Activated naive CD8-positive, alpha-beta T cell treated with anti-CD3 and anti-CD28 coated beads for 36 hours (primary cell): ENCODE data around the gene NSD1. TPM values are rescaled to one million over a fixed set of nuclear protein-coding genes. Genes with fewer than 3 reads are reported as not detected.

Experiments used
- DNase-seq: peaks from one replicate; pipeline ENCODE4 v3.0.0; 2021
- H3K27ac Mint-ChIP-seq: one replicate; pipeline ENCODE4 v1.8.0; 2022; ENCODE audit warnings: mild to moderate bottlenecking, moderate library complexity, mixed read lengths
- H3K27me3 Mint-ChIP-seq: one replicate; pipeline ENCODE4 v1.8.0; 2022; ENCODE audit warnings: mild to moderate bottlenecking, mixed read lengths
- H3K36me3 Mint-ChIP-seq: one replicate; pipeline ENCODE4 v1.8.0; 2021; ENCODE audit warnings: mild to moderate bottlenecking, mixed read lengths
- H3K4me1 Mint-ChIP-seq: one replicate; pipeline ENCODE4 v1.8.0; 2021; ENCODE audit warnings: mixed read lengths
- H3K4me3 Mint-ChIP-seq: one replicate; pipeline ENCODE4 v1.8.0; 2022; ENCODE audit warnings: mild to moderate bottlenecking, moderate library complexity, mixed read lengths
- H3K9me3 Mint-ChIP-seq: one replicate; pipeline ENCODE4 v1.8.0; 2022; ENCODE audit warnings: mixed read lengths
- total RNA-seq, 2 experiments: library from RNA; stranded (reverse); gene quantifications; one replicate each; pipeline ENCODE4 v1.2.3, GENCODE V29; 2021

The NSD1 gene
- total RNA-seq, 2 experiments from 2014 or later = 64.0 to 66.4 TPM

GRCh38 chr5:177276886-177277285 is 143.3 kb downstream of the NSD1 start:
- Mint-ChIP-seq H3K36me3 (peaks cover 10% of the 10 kb centered on the region), H3K27ac (no peak overlapping the region)

GRCh38 chr5:177288191-177288590 is 154.6 kb downstream of the NSD1 start:
- no peak for DNase-seq
- no peaks in the 10 kb centered on the region for H3K27me3 Mint-ChIP-seq
- no peaks in the 10 kb centered on the region for H3K9me3 Mint-ChIP-seq
- no peak overlapping the region for H3K4me3 Mint-ChIP-seq
- H3K36me3 Mint-ChIP-seq = peaks cover 3% of the 10 kb centered on the region
- H3K27ac Mint-ChIP-seq = no peak overlapping the region
- H3K4me1 Mint-ChIP-seq = no peaks in the 10 kb centered on the region

More at GRCh38 chr5:177276886-177277285, 143.3 kb downstream of the NSD1 start:
- H3K9me3 Mint-ChIP-seq = no peaks in the 10 kb centered on the region
- H3K4me3 Mint-ChIP-seq = no peak overlapping the region
- DNase-seq = no peak
- no peaks in the 10 kb centered on the region for H3K4me1 Mint-ChIP-seq
- no peaks in the 10 kb centered on the region for H3K27me3 Mint-ChIP-seq

GRCh38 chr5:177290816-177291596 is 157.4 kb downstream of the NSD1 start:
- DNase-seq = no peak
- H3K36me3 Mint-ChIP-seq = peaks cover 17% of the 10 kb centered on the region
- peaks cover 9% of the 10 kb centered on the region for H3K4me1 Mint-ChIP-seq
- H3K27ac Mint-ChIP-seq = no peak overlapping the region
- H3K4me3 Mint-ChIP-seq = no peak overlapping the region
- H3K9me3 Mint-ChIP-seq = no peaks in the 10 kb centered on the region
- no peaks in the 10 kb centered on the region for H3K27me3 Mint-ChIP-seq

DNA sequence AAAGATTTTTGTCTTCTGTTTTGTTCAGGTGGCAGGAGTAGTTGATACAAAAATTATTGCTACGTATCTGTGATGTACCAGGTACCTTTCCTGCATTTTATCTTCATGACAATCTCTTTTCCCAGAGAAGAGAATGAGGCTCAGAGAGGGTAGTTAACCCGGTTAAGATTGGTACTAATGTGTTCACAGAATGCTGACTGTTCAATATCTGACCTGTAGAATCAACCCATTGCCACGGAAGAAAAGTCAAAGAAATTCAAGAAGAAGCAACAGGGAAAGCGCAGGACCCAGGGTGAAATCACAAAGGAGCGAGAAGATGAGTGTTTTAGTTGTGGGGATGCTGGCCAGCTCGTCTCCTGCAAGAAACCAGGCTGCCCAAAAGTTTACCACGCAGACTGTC is 158.2 kb downstream of the NSD1 start:
- H3K27ac Mint-ChIP-seq = peak overlapping the region; percentile 4
- no peak overlapping the region for H3K4me3 Mint-ChIP-seq
- no peaks in the 10 kb centered on the region for H3K27me3 Mint-ChIP-seq
- DNase-seq = no peak
- peaks cover 22% of the 10 kb centered on the region for H3K36me3 Mint-ChIP-seq
- H3K4me1 Mint-ChIP-seq = peaks cover 16% of the 10 kb centered on the region
- H3K9me3 Mint-ChIP-seq = no peaks in the 10 kb centered on the region

DNA sequence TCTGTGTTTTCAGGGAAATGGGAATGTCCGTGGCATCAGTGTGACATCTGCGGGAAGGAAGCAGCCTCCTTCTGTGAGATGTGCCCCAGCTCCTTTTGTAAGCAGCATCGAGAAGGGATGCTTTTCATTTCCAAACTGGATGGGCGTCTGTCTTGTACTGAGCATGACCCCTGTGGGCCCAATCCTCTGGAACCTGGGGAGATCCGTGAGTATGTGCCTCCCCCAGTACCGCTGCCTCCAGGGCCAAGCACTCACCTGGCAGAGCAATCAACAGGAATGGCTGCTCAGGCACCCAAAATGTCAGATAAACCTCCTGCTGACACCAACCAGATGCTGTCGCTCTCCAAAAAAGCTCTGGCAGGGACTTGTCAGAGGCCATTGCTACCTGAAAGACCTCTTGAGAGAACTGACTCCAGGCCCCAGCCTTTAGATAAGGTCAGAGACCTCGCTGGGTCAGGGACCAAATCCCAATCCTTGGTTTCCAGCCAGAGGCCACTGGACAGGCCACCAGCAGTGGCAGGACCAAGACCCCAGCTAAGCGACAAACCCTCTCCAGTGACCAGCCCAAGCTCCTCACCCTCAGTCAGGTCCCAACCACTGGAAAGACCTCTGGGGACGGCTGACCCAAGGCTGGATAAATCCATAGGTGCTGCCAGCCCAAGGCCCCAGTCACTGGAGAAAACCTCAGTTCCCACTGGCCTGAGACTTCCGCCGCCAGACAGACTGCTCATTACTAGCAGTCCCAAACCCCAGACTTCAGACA is 160.4 kb downstream of the NSD1 start:
- Mint-ChIP-seq H3K36me3 (peaks cover 26% of the 10 kb centered on the region), H3K27ac (no peak overlapping the region), H3K9me3 (no peaks in the 10 kb centered on the region), H3K4me3 (no peak overlapping the region), H3K4me1 (peaks cover 35% of the 10 kb centered on the region), H3K27me3 (no peaks in the 10 kb centered on the region)
- no peak for DNase-seq

DNA sequence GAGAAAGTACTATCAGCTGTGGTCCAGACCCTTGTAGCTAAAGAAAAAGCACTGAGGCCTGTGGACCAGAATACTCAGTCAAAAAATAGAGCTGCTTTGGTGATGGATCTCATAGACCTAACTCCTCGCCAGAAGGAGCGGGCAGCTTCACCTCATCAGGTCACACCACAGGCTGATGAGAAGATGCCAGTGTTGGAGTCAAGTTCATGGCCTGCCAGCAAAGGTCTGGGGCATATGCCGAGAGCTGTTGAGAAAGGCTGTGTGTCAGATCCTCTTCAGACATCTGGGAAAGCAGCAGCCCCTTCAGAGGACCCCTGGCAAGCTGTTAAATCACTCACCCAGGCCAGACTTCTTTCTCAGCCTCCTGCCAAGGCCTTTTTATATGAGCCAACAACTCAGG is 161.1 kb downstream of the NSD1 start:
- Mint-ChIP-seq H3K27ac (no peak overlapping the region), H3K27me3 (no peaks in the 10 kb centered on the region), H3K4me1 (peaks cover 41% of the 10 kb centered on the region), H3K4me3 (no peak overlapping the region), H3K36me3 (peaks cover 26% of the 10 kb centered on the region), H3K9me3 (no peaks in the 10 kb centered on the region)
- DNase-seq = no peak

GRCh38 chr5:177295924-177296323 is 162.4 kb downstream of the NSD1 start:
- H3K27ac Mint-ChIP-seq = peak overlapping the region; percentile 73
- no peak for DNase-seq
- peaks cover 52% of the 10 kb centered on the region for H3K4me1 Mint-ChIP-seq
- no peaks in the 10 kb centered on the region for H3K27me3 Mint-ChIP-seq
- no peak overlapping the region for H3K4me3 Mint-ChIP-seq
- H3K9me3 Mint-ChIP-seq = no peaks in the 10 kb centered on the region
- peaks cover 29% of the 10 kb centered on the region for H3K36me3 Mint-ChIP-seq

GRCh38 chr5:177296581-177296980 is 163.0 kb downstream of the NSD1 start:
- DNase-seq = no peak
- Mint-ChIP-seq H3K9me3 (no peaks in the 10 kb centered on the region), H3K4me1 (peaks cover 58% of the 10 kb centered on the region), H3K27me3 (no peaks in the 10 kb centered on the region), H3K4me3 (peak overlapping the region; percentile 12), H3K27ac (peak overlapping the region; percentile 73), H3K36me3 (peaks cover 33% of the 10 kb centered on the region)

DNA sequence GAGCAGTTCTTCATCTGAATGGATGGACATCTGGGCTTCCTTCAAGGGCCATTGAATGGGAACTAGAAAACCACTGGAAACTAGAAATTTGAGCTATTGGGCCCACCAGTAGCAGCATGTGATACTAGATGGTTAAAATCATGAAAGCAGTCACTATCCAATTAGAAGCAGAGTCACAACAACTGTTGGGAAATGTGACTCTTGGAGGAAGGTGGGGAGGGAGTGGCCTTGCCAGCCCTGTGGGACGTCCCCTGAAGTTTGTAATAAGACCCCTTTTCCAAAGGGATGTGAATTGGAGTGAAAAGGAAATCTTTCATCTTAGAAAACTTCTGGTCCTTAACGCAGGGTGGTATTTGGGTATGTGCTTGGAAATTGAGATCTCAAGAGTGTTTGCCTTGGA is 164.3 kb downstream of the NSD1 start:
- Mint-ChIP-seq H3K36me3 (peaks cover 34% of the 10 kb centered on the region), H3K27ac (peak overlapping the region; percentile 43), H3K27me3 (no peaks in the 10 kb centered on the region), H3K4me3 (no peak overlapping the region), H3K4me1 (peaks cover 69% of the 10 kb centered on the region), H3K9me3 (no peaks in the 10 kb centered on the region)
- DNase-seq = no peak

DNA sequence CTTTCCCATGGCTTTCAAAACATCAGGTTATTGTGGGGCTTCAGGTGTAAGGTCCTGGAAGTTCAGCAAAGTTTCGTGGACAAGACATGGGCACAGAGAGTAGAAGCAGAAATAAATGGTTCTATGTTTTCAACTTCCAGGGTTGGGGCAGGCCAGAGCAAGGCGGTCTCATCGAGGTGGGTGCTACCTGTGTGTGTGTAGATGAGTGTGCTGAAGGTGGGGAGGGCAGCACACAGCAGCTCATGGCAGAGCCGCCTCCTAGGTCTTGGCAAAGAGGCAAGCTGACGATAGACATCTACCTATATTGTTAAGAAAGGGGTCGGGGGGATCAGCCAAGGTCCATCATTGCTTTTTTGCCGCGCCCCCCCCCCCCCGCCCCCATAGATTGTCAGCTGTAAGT is 166.1 kb downstream of the NSD1 start:
- H3K36me3 Mint-ChIP-seq = peaks cover 45% of the 10 kb centered on the region

GRCh38 chr5:177300236-177300880 is 166.8 kb downstream of the NSD1 start:
- Mint-ChIP-seq H3K4me3 (peak overlapping the region; percentile 42), H3K27ac (peak overlapping the region; percentile 80), H3K36me3 (peaks cover 45% of the 10 kb centered on the region), H3K27me3 (no peaks in the 10 kb centered on the region), H3K9me3 (no peaks in the 10 kb centered on the region), H3K4me1 (peaks cover 77% of the 10 kb centered on the region)
- peak; percentile 68 for DNase-seq

More for the DNA sequence above, 166.1 kb downstream of the NSD1 start:
- H3K27me3 Mint-ChIP-seq = no peaks in the 10 kb centered on the region
- no peaks in the 10 kb centered on the region for H3K9me3 Mint-ChIP-seq
- H3K4me3 Mint-ChIP-seq = no peak overlapping the region
- H3K27ac Mint-ChIP-seq = peak overlapping the region; percentile 73
- no peak for DNase-seq
- peaks cover 73% of the 10 kb centered on the region for H3K4me1 Mint-ChIP-seq

GRCh38 chr5:177300951-177301350 is 167.4 kb downstream of the NSD1 start:
- peak overlapping the region; percentile 80 for H3K27ac Mint-ChIP-seq
- no peaks in the 10 kb centered on the region for H3K27me3 Mint-ChIP-seq
- DNase-seq = no peak
- peaks cover 77% of the 10 kb centered on the region for H3K4me1 Mint-ChIP-seq
- peak overlapping the region; percentile 42 for H3K4me3 Mint-ChIP-seq
- H3K36me3 Mint-ChIP-seq = peaks cover 44% of the 10 kb centered on the region
- no peaks in the 10 kb centered on the region for H3K9me3 Mint-ChIP-seq

GRCh38 chr5:177301503-177302165 is 168.1 kb downstream of the NSD1 start:
- no peaks in the 10 kb centered on the region for H3K27me3 Mint-ChIP-seq
- H3K36me3 Mint-ChIP-seq = peaks cover 43% of the 10 kb centered on the region
- DNase-seq = no peak
- H3K4me1 Mint-ChIP-seq = peaks cover 74% of the 10 kb centered on the region
- peak overlapping the region; percentile 93 for H3K4me3 Mint-ChIP-seq
- H3K27ac Mint-ChIP-seq = peak overlapping the region; percentile 84
- no peaks in the 10 kb centered on the region for H3K9me3 Mint-ChIP-seq

- H3K9me3 Mint-ChIP-seq = no peaks in the 10 kb centered on the region
- peaks cover 70% of the 10 kb centered on the region for H3K4me1 Mint-ChIP-seq
- peak overlapping the region; percentile 93 for H3K4me3 Mint-ChIP-seq
- H3K36me3 Mint-ChIP-seq = peaks cover 44% of the 10 kb centered on the region
- peak overlapping the region; percentile 84 for H3K27ac Mint-ChIP-seq
- no peaks in the 10 kb centered on the region for H3K27me3 Mint-ChIP-seq
- DNase-seq = no peak
Observed at GRCh38 chr5:177302354-177303110, 169.0 kb downstream of the NSD1 start.
